ENCODE data around the gene SDF4. TPM values are rescaled to one million over a fixed set of nuclear protein-coding genes. Genes with fewer than 3 reads are reported as not detected.

SDF4 gene
- total RNA-seq, 2 experiments from 2014 or later: 81.5 to 87.5 TPM

- Mint-ChIP-seq H3K9me3 (no peaks in the 10 kb centered on the region), H3K4me1 (ENCODE audit: low read depth) (peaks cover 6% of the 10 kb centered on the region), H3K4me3 (no peak overlapping the region), H3K36me3 (ENCODE audit: low read depth) (peaks cover 36% of the 10 kb centered on the region), H3K27ac (peak overlapping the region; percentile 10), H3K27me3 (no peaks in the 10 kb centered on the region)
- intact Hi-C loops (cut with micrococcal nuclease): no loop called here
- TF ChIP-seq, protein P1, sequence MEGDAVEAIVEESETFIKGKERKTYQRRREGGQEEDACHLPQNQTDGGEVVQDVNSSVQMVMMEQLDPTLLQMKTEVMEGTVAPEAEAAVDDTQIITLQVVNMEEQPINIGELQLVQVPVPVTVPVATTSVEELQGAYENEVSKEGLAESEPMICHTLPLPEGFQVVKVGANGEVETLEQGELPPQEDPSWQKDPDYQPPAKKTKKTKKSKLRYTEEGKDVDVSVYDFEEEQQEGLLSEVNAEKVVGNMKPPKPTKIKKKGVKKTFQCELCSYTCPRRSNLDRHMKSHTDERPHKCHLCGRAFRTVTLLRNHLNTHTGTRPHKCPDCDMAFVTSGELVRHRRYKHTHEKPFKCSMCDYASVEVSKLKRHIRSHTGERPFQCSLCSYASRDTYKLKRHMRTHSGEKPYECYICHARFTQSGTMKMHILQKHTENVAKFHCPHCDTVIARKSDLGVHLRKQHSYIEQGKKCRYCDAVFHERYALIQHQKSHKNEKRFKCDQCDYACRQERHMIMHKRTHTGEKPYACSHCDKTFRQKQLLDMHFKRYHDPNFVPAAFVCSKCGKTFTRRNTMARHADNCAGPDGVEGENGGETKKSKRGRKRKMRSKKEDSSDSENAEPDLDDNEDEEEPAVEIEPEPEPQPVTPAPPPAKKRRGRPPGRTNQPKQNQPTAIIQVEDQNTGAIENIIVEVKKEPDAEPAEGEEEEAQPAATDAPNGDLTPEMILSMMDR (IDR thresholded peaks at IDR 0.05): no peak
- ChIA-PET POLR2A (interaction anchor here (0.8 kb wide), 1 partner anchor 142 kb away, joined by 3 read pairs; no protein-coding TSS in a partner anchor), CTCF (interaction anchor here (1.1 to 1.5 kb wide), 3 partner anchors 11 to 258 kb away, joined by 3 to 11 read pairs (median 4); no protein-coding TSS in a partner anchor)
- DNase-seq (no peak), ATAC-seq (no peak)
These were observed 28.3 kb upstream of the SDF4 start for GRCh38 chr1:1259951-1260600.

GRCh38 chr1:1259540-1259939 is 27.7 kb upstream of the SDF4 start:
- no peak for ATAC-seq
- H3K36me3 Mint-ChIP-seq (ENCODE audit: low read depth): peaks cover 34% of the 10 kb centered on the region
- ChIA-PET POLR2A (no interaction called here), CTCF (no interaction called here)
- intact Hi-C loops (cut with micrococcal nuclease): no loop called here
- DNase-seq: no peak
- TF ChIP-seq, protein P1 (IDR thresholded peaks at IDR 0.05): no peak
- H3K27me3 Mint-ChIP-seq: no peaks in the 10 kb centered on the region
- H3K27ac Mint-ChIP-seq: peak overlapping the region; percentile 10
- H3K4me1 Mint-ChIP-seq (ENCODE audit: low read depth): peaks cover 6% of the 10 kb centered on the region
- H3K9me3 Mint-ChIP-seq: no peaks in the 10 kb centered on the region
- no peak overlapping the region for H3K4me3 Mint-ChIP-seq

DNA sequence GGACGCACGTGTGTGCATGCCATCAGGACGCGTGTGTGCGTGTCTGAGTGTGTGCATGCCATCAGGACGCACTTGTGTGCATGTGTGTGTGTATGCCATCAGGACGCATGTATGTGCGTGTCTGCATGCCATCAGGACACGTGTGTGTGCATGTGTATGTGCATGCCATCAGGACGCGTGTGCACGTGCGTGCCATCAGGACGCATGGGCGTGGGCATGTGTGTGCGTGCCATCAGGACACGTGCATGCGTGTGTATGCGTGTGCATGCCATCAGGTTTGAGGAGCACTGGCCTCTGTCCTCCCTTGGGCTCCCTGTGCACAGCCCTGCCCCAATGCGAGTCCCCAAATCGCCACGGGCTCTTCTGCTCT is 27.3 kb upstream of the SDF4 start:
- ChIA-PET CTCF (no interaction called here), POLR2A (no interaction called here)
- Mint-ChIP-seq H3K4me3 (no peak overlapping the region), H3K27ac (no peak overlapping the region), H3K36me3 (ENCODE audit: low read depth) (peaks cover 34% of the 10 kb centered on the region), H3K9me3 (no peaks in the 10 kb centered on the region), H3K4me1 (ENCODE audit: low read depth) (peaks cover 6% of the 10 kb centered on the region), H3K27me3 (no peaks in the 10 kb centered on the region)
- DNase-seq: no peak
- ATAC-seq: no peak
- intact Hi-C loops (cut with micrococcal nuclease): no loop called here
- TF ChIP-seq, protein P1 (IDR thresholded peaks at IDR 0.05): no peak

DNA sequence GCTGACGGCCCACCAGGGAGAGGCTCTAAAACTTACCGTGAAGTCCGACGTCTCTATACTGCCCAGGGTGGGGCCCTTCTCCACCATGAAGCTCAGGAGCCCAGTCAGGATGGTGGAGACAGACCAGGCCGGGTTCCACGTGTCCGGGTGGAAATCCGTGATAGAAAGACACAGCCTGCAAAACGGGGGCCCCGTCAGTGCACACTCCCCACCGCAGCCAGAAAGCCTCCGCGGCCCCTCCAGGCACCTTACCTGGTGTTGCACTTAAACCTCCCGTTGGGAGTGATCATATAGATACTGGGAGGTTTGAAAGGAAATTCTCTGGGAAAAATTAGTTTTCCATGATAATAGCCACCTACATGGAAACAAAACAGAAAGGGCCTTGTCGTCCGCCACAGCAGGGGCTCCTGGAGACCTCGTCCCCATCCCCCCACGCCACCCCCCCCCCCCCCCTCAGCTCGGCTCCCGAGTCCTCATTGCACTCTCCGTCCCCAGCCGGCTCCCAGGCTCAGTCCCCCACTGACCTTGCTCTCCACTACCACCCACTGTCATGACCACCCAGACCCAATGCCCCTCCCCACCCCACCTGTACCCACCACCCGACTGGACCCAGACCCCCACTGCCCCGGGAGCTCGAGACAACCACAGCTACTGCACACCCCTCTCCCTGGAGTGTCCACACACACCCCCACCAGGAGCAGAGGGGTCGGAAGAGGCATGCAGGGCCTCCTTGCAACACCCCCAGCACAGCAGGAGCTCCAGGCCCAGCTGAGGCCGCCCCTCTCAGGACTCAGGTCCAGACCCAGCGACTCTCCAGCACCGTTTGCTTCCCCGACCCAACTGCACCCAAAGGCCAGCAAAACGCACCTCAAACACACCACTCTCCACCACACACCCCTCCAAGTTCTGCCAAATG is 25.4 kb upstream of the SDF4 start:
- TF ChIP-seq, protein P1 (IDR thresholded peaks at IDR 0.05): no peak
- CTCF ChIA-PET: no interaction called here
- intact Hi-C loops (cut with micrococcal nuclease): no loop called here
- H3K4me3 Mint-ChIP-seq: no peak overlapping the region
- ATAC-seq (no peak), DNase-seq (no peak)
- H3K4me1 Mint-ChIP-seq (ENCODE audit: low read depth): peaks cover 6% of the 10 kb centered on the region
- H3K27ac Mint-ChIP-seq: no peak overlapping the region
- no peaks in the 10 kb centered on the region for H3K27me3 Mint-ChIP-seq
- no peaks in the 10 kb centered on the region for H3K9me3 Mint-ChIP-seq
- POLR2A ChIA-PET: interaction anchor here (0.9 kb wide), 1 partner anchor 25 kb away, joined by 4 read pairs; no protein-coding TSS in a partner anchor
- H3K36me3 Mint-ChIP-seq (ENCODE audit: low read depth): peaks cover 41% of the 10 kb centered on the region

- H3K4me1 Mint-ChIP-seq (ENCODE audit: low read depth): peaks cover 6% of the 10 kb centered on the region
- intact Hi-C loops (cut with micrococcal nuclease): no loop called here
- POLR2A ChIA-PET: interaction anchor here (0.8 to 1.6 kb wide), 4 partner anchors 21 to 56 kb away, joined by 3 to 6 read pairs (median 3); no protein-coding TSS in a partner anchor
- CTCF ChIA-PET: no interaction called here
- TF ChIP-seq, protein P1 (IDR thresholded peaks at IDR 0.05): no peak
- ATAC-seq: no peak
- H3K9me3 Mint-ChIP-seq: no peaks in the 10 kb centered on the region
- H3K36me3 Mint-ChIP-seq (ENCODE audit: low read depth): peaks cover 41% of the 10 kb centered on the region
- no peak for DNase-seq
- H3K27me3 Mint-ChIP-seq: no peaks in the 10 kb centered on the region
- no peak overlapping the region for H3K4me3 Mint-ChIP-seq
- H3K27ac Mint-ChIP-seq: no peak overlapping the region
These were observed 23.8 kb upstream of the SDF4 start for GRCh38 chr1:1255611-1256010.

All from activated CD8-positive, alpha-beta T cell treated with anti-CD3 and anti-CD28 coated beads for 36 hours (primary cell).